IPS-18a (cell line): ENCODE results near the gene CAB39L.
"Not testable (repeated sequence)": the region's sequence is repeated elsewhere in the genome, so short reads cannot be mapped to it uniquely, and the experiment has no call there.

Experiments
- H3K27ac ChIP-seq: one replicate; pipeline ENCODE4 v1.5.1; 2013; ENCODE audit warnings: low read length
- H3K27me3 ChIP-seq: one replicate; pipeline ENCODE4 v1.6.1; 2013; ENCODE audit warnings: mild to moderate bottlenecking, low read length; ENCODE audit not compliant: control insufficient read depth, insufficient read depth
- H3K36me3 ChIP-seq: one replicate; pipeline ENCODE4 v1.6.1; 2013; ENCODE audit warnings: low read depth, low read length; ENCODE audit not compliant: control insufficient read depth
- H3K4me1 ChIP-seq: one replicate; pipeline ENCODE4 v1.6.1; 2013; ENCODE audit warnings: low read depth, low read length; ENCODE audit not compliant: control insufficient read depth
- H3K4me3 ChIP-seq: one replicate; pipeline ENCODE4 v1.5.1; 2013; ENCODE audit warnings: low read length
- H3K9ac ChIP-seq: one replicate; pipeline ENCODE4 v1.6.1; 2013; ENCODE audit warnings: mild to moderate bottlenecking, low read length, moderate library complexity
- H3K9me3 ChIP-seq: one replicate; pipeline ENCODE4 v1.6.1; 2013; ENCODE audit warnings: low read depth, low read length; ENCODE audit not compliant: control insufficient read depth

Gene CAB39L

DNA sequence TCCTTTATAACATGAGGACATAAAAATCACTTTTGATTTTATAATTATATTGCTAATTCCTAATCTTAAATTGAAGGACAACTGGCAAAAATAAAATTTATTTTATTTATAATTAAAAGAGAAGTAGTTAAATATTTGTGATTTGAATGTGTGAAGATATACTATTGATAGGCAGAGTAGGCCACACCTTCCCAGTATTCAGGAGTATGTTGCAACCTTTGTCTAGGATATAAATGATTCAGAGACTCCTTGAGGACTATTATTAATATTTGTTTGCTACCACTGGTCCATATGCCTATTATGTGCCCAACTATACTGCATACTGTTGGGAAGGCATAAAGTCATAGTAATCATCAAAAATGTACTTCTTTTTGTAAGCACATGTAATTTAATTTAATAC, 101.9 kb downstream of the CAB39L start:
- Histone ChIP-seq H3K27ac (no peak overlapping the region), H3K36me3 (no peaks in the 10 kb centered on the region), H3K4me1 (no peaks in the 10 kb centered on the region), H3K4me3 (no peak overlapping the region), H3K9ac (no peak overlapping the region), H3K9me3 (no peaks in the 10 kb centered on the region), H3K27me3 (no peaks in the 10 kb centered on the region)

GRCh38 chr13:49341517-49341916, 102.3 kb downstream of the CAB39L start:
- Histone ChIP-seq H3K9ac (no peak overlapping the region), H3K4me1 (no peaks in the 10 kb centered on the region), H3K27ac (no peak overlapping the region), H3K27me3 (no peaks in the 10 kb centered on the region), H3K4me3 (no peak overlapping the region), H3K9me3 (no peaks in the 10 kb centered on the region), H3K36me3 (no peaks in the 10 kb centered on the region)

- Histone ChIP-seq H3K36me3 (no peaks in the 10 kb centered on the region), H3K4me3 (no peak overlapping the region), H3K27ac (no peak overlapping the region), H3K4me1 (no peaks in the 10 kb centered on the region), H3K9me3 (no peaks in the 10 kb centered on the region), H3K9ac (no peak overlapping the region), H3K27me3 (no peaks in the 10 kb centered on the region)
Observed at GRCh38 chr13:49340161-49340560, 103.7 kb downstream of the CAB39L start.

- H3K27me3 ChIP-seq, result no peaks in the 10 kb centered on the region
- no peaks in the 10 kb centered on the region for H3K4me1 ChIP-seq
- H3K9me3 ChIP-seq, result no peaks in the 10 kb centered on the region
- no peaks in the 10 kb centered on the region for H3K36me3 ChIP-seq
- no peak overlapping the region for H3K4me3 ChIP-seq
- no peak overlapping the region for H3K9ac ChIP-seq
- no peak overlapping the region for H3K27ac ChIP-seq
Observed at GRCh38 chr13:49336655-49337054, 107.2 kb downstream of the CAB39L start.

DNA sequence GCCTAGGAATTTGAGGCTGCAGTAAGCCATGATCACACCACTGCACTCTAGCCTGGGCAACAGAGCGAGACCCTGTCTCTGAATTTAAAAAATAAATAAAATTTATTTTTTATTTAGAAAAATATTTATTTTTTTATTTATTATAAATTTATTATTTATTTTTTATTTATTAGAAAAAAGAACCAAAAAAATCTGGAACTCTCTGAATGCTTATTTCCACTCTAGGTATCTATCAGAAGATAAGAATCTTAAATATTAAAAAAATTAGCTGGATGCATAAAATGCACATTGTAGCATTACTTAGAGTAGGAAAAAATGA, 113.4 kb downstream of the CAB39L start:
- Histone ChIP-seq H3K9ac (no peak overlapping the region), H3K27me3 (no peaks in the 10 kb centered on the region), H3K27ac (no peak overlapping the region), H3K36me3 (no peaks in the 10 kb centered on the region), H3K4me1 (no peaks in the 10 kb centered on the region), H3K9me3 (no peaks in the 10 kb centered on the region), H3K4me3 (no peak overlapping the region)

DNA sequence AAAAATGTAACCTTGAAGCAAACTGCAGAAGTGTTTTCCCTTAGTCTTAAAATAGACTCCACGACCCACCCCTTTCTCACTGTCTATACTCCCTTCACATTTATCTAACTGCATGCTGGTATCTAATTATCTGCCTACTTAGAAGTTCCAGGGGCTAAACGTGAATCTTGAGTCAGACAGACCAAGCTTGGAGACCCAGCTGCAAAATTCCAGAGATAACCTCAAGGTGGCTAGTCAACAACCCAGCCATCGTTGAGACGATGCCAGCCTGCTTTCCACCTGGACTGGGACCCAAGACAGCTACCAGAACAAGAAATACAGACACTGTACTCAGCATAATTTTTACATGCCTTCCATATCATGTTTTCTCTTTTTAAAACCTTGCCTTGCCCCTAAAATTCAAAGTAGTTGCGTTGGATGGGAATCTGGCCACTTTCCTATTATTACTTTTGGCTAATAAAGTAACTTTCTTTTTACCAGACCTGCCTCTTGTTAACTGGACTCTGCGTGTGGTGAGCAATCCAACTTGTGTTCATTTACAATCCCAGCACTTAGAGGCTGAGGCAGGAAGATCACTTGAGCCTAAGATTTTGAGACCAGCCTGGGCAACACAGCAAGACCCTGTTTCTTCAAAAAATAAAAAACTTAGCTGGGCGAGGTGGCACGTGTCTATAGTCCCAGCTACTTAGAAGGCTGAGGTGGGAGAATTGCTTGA, 113.9 kb downstream of the CAB39L start:
- Histone ChIP-seq H3K27ac (no peak overlapping the region), H3K36me3 (no peaks in the 10 kb centered on the region), H3K9me3 (no peaks in the 10 kb centered on the region), H3K27me3 (no peaks in the 10 kb centered on the region), H3K4me3 (no peak overlapping the region), H3K4me1 (no peaks in the 10 kb centered on the region), H3K9ac (no peak overlapping the region)

GRCh38 chr13:49327145-49327544, 116.7 kb downstream of the CAB39L start:
- H3K9ac ChIP-seq, H3K36me3 ChIP-seq, H3K27ac ChIP-seq, H3K9me3 ChIP-seq, H3K27me3 ChIP-seq, H3K4me3 ChIP-seq, H3K4me1 ChIP-seq: not testable (repeated sequence)

GRCh38 chr13:49326222-49326917, 117.5 kb downstream of the CAB39L start:
- no peaks in the 10 kb centered on the region for H3K36me3 ChIP-seq
- no peaks in the 10 kb centered on the region for H3K4me1 ChIP-seq
- H3K9ac ChIP-seq, result no peak overlapping the region
- H3K27ac ChIP-seq, result no peak overlapping the region
- H3K4me3 ChIP-seq, result no peak overlapping the region
- no peaks in the 10 kb centered on the region for H3K27me3 ChIP-seq
- no peaks in the 10 kb centered on the region for H3K9me3 ChIP-seq

GRCh38 chr13:49323344-49323743, 120.5 kb downstream of the CAB39L start:
- H3K27me3 ChIP-seq, result no peaks in the 10 kb centered on the region
- H3K27ac ChIP-seq, result no peak overlapping the region
- H3K9me3 ChIP-seq, result no peaks in the 10 kb centered on the region
- no peaks in the 10 kb centered on the region for H3K4me1 ChIP-seq
- H3K9ac ChIP-seq, result no peak overlapping the region
- no peak overlapping the region for H3K4me3 ChIP-seq
- no peaks in the 10 kb centered on the region for H3K36me3 ChIP-seq

DNA sequence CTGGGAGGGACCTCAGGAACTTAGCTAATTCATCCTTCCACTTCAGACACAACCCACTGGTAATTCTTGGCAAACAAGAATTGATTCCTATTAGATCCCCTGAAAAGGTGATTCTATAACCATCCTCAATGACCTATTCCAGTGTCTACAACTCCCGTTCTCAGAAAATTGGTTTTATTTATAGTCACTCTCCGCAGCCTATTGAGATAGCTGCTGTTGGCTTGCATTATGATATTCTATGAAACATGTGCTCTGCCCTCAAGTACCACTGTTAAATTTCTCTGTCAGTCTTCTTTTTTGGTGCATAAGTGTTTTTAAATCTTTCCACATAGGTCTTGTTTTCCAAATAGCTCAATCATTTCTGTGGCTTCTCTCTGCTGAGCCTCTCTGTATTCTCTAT, 121.2 kb downstream of the CAB39L start:
- Histone ChIP-seq H3K36me3 (no peaks in the 10 kb centered on the region), H3K27me3 (no peaks in the 10 kb centered on the region), H3K4me3 (no peak overlapping the region), H3K4me1 (no peaks in the 10 kb centered on the region), H3K9me3 (no peaks in the 10 kb centered on the region), H3K9ac (no peak overlapping the region), H3K27ac (no peak overlapping the region)

- no peak overlapping the region for H3K4me3 ChIP-seq
Observed at GRCh38 chr13:49320975-49321374, 122.9 kb downstream of the CAB39L start.

DNA sequence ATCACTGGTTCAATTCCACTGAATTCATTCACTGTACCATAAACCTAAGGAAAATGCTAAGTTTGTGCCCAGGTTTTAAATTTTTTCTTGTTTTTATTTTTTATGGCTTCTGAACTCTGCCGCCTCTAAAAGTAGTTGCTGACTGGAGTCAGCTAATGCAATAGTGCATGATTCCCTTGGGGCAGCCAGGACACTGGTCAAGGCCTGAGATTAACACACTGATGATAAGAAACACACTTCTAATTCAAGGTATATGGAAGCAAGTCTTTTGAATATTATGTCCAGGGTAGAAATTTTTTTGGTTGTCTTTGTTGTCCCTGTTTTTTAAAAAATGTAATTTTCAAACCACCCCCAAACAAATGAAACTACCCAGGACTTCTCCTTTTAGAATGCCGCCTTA, 123.9 kb downstream of the CAB39L start:
- Histone ChIP-seq H3K4me1 (no peaks in the 10 kb centered on the region), H3K27me3 (no peaks in the 10 kb centered on the region)

More at GRCh38 chr13:49320975-49321374, 122.9 kb downstream of the CAB39L start:
- Histone ChIP-seq H3K36me3 (no peaks in the 10 kb centered on the region), H3K4me1 (no peaks in the 10 kb centered on the region), H3K27ac (no peak overlapping the region), H3K9ac (no peak overlapping the region), H3K27me3 (no peaks in the 10 kb centered on the region), H3K9me3 (no peaks in the 10 kb centered on the region)

More for the DNA sequence above, 123.9 kb downstream of the CAB39L start:
- H3K36me3 ChIP-seq, result no peaks in the 10 kb centered on the region
- H3K9ac ChIP-seq, result no peak overlapping the region
- H3K4me3 ChIP-seq, result no peak overlapping the region
- no peak overlapping the region for H3K27ac ChIP-seq
- H3K9me3 ChIP-seq, result no peaks in the 10 kb centered on the region
